Ascending aorta (tissue), 2 donors: Measurements from ENCODE around the gene BCL2L11. TPM values are rescaled to one million over a fixed set of nuclear protein-coding genes. Genes with fewer than 3 reads are reported as not detected.

Experiments
- DNase-seq, 2 donors: peaks; one replicate each; pipeline ENCODE4 v3.0.0-alpha.2; 2019; ENCODE audit warnings: low spot score in 2 of 2
- H3K27ac ChIP-seq, 2 donors: fragments of 200-600 bp; sonication (generic); one replicate each; pipeline ENCODE4 v1.5.1; 2016 to 2017; ENCODE audit warnings: mild to moderate bottlenecking in 1 of 2
- H3K27me3 ChIP-seq: fragments of 200-600 bp; sonication (generic); one replicate; pipeline ENCODE4 v1.5.1; 2017
- H3K36me3 ChIP-seq, 2 donors: fragments of 200-600 bp; sonication (generic); one replicate each; pipeline ENCODE4 v1.5.1; 2016
- H3K4me1 ChIP-seq, 2 donors: fragments of 200-600 bp; sonication (generic); one replicate each; pipeline ENCODE4 v1.5.1; 2016 to 2017; ENCODE audit warnings: mild to moderate bottlenecking in 1 of 2
- H3K4me3 ChIP-seq, 2 donors: fragments of 200-600 bp; sonication (generic); one replicate each; pipeline ENCODE4 v1.5.1; 2016 to 2017; ENCODE audit warnings: mild to moderate bottlenecking in 1 of 2
- H3K9me3 ChIP-seq, 2 donors: fragments of 200-600 bp; sonication (generic); one replicate each; pipeline ENCODE4 v1.5.1; 2016
- CTCF ChIP-seq, 3 experiments: fragments of 200-600 bp in 2 of 3; fragments of 450-650 bp in 1 of 3; sonication (generic) in 2 of 3; IDR thresholded peaks; one replicate each; pipeline ENCODE4 v1.5.1; 2016 to 2019; ENCODE audit warnings: antibody characterized with exemption in 3 of 3, mild to moderate bottlenecking in 1 of 3, moderate library complexity in 1 of 3
- intact Hi-C: fragments of 100-400 bp; cut with DNase I; formaldehyde crosslinking; loops from one replicate; pipeline ENCODE4 v1.15.1; 2023
- total RNA-seq: library from RNA; depleted of rRNA; stranded (reverse); fragments of >200 nt; gene quantifications from one replicate; pipeline ENCODE4 v1.1.0, GENCODE V29; 2016

Gene BCL2L11
- total RNA-seq, 1 donor from 2014 or later, result 3.5 TPM

- H3K4me1 ChIP-seq, result peaks cover 0 to 3% of the 10 kb centered on the region in 2 donors
- TF ChIP-seq CTCF (IDR thresholded peaks at IDR 0.05), result no peak
- no peak for DNase-seq
- H3K27me3 ChIP-seq, result no peaks in the 10 kb centered on the region
- H3K36me3 ChIP-seq, result peaks cover 0 to 3% of the 10 kb centered on the region in 2 donors
- intact Hi-C loops, result no loop called here
- no peaks in the 10 kb centered on the region for H3K9me3 ChIP-seq
- no peak overlapping the region for H3K4me3 ChIP-seq
- no peak overlapping the region for H3K27ac ChIP-seq
Measured at GRCh38 chr2:111169268-111169667, 48.6 kb downstream of the BCL2L11 start.

- no peak overlapping the region for H3K27ac ChIP-seq
- no peaks in the 10 kb centered on the region for H3K27me3 ChIP-seq
- H3K9me3 ChIP-seq, result no peaks in the 10 kb centered on the region
- H3K4me3 ChIP-seq, result no peak overlapping the region
- intact Hi-C loops, result no loop called here
- DNase-seq, result no peak
- H3K36me3 ChIP-seq, result peaks cover 0 to 3% of the 10 kb centered on the region in 2 donors
- H3K4me1 ChIP-seq, result peaks cover 0 to 1% of the 10 kb centered on the region in 2 donors
- no peak for TF ChIP-seq CTCF (IDR thresholded peaks at IDR 0.05)
Measured at GRCh38 chr2:111169924-111170323, 49.2 kb downstream of the BCL2L11 start.

GRCh38 chr2:111171337-111171930 lies 50.7 kb downstream of the BCL2L11 start:
- Histone ChIP-seq H3K27ac (no peak overlapping the region), H3K4me1 (no peaks in the 10 kb centered on the region), H3K36me3 (no peaks in the 10 kb centered on the region), H3K9me3 (no peaks in the 10 kb centered on the region), H3K27me3 (no peaks in the 10 kb centered on the region), H3K4me3 (no peak overlapping the region)
- intact Hi-C loops, result no loop called here
- no peak for DNase-seq
- TF ChIP-seq CTCF (IDR thresholded peaks at IDR 0.05), result no peak

GRCh38 chr2:111172666-111173065 lies 52.0 kb downstream of the BCL2L11 start:
- DNase-seq, result no peak
- H3K27me3 ChIP-seq, result no peaks in the 10 kb centered on the region
- H3K27ac ChIP-seq, result no peak overlapping the region
- no peak overlapping the region for H3K4me3 ChIP-seq
- no peaks in the 10 kb centered on the region for H3K4me1 ChIP-seq
- no peaks in the 10 kb centered on the region for H3K9me3 ChIP-seq
- no peaks in the 10 kb centered on the region for H3K36me3 ChIP-seq
- intact Hi-C loops, result no loop called here
- TF ChIP-seq CTCF (IDR thresholded peaks at IDR 0.05), result no peak

- intact Hi-C loops, result no loop called here
- no peak overlapping the region for H3K4me3 ChIP-seq
- TF ChIP-seq CTCF (IDR thresholded peaks at IDR 0.05), result no peak
- H3K27me3 ChIP-seq, result no peaks in the 10 kb centered on the region
- H3K27ac ChIP-seq, result no peak overlapping the region
- no peak for DNase-seq
- no peaks in the 10 kb centered on the region for H3K36me3 ChIP-seq
- no peaks in the 10 kb centered on the region for H3K9me3 ChIP-seq
- H3K4me1 ChIP-seq, result no peaks in the 10 kb centered on the region
Measured at GRCh38 chr2:111173338-111173737, 52.6 kb downstream of the BCL2L11 start.

- intact Hi-C loops, result no loop called here
- Histone ChIP-seq H3K27me3 (no peaks in the 10 kb centered on the region), H3K4me3 (no peak overlapping the region), H3K4me1 (no peaks in the 10 kb centered on the region), H3K27ac (no peak overlapping the region), H3K36me3 (no peaks in the 10 kb centered on the region), H3K9me3 (no peaks in the 10 kb centered on the region)
- TF ChIP-seq CTCF (IDR thresholded peaks at IDR 0.05), result no peak
- DNase-seq, result no peak
Measured at GRCh38 chr2:111173856-111174255, 53.1 kb downstream of the BCL2L11 start.
